ENCODE data around the gene RNF41.

Gene RNF41

DNA sequence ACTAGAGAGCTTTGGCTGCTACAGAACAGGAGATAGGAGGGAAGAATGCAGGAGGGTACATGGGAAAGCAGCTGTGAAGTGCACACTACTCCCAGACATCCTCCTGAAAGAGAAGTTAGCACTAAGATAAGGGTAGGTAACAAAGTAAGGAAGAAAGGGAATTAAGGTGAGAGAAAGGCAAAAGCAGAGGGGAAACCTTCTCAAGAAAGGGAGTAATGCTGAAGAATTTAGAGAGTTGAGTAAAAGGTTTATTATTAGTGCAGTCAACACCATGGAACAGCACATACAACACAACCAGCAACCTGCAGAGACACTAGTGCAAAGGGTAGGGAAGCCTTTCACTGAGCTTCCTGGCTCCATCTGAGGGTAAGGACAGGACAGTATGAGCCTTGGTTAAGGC is 17.4 kb downstream of the RNF41 start:
- Histone ChIP-seq H3K27me3 (ENCODE audit: control insufficient read depth, low read length) (no peaks in the 10 kb centered on the region), H3K36me3 (ENCODE audit: control insufficient read depth, low read length) (peaks cover 38% of the 10 kb centered on the region), H3K4me3 (ENCODE audit: low read length) (no peak overlapping the region), H3K9me3 (ENCODE audit: control insufficient read depth, insufficient read depth, low read length) (no peaks in the 10 kb centered on the region), H3K4me2 (ENCODE audit: low read length) (no peak overlapping the region), H3K9me2 (replicated peaks; ENCODE audit: control insufficient read depth, low read length) (no peaks in the 10 kb centered on the region), H3K27ac (ENCODE audit: low read depth, low read length) (no peak overlapping the region), H3K4me1 (ENCODE audit: control insufficient read depth, low read length) (peaks cover 26% of the 10 kb centered on the region), H3F3A (ENCODE audit: control insufficient read depth, insufficient read depth) (peaks cover 8% of the 10 kb centered on the region), H3K79me2 (ENCODE audit: control insufficient read depth, low read length) (no peaks in the 10 kb centered on the region), H4K20me1 (ENCODE audit: control insufficient read depth, insufficient read depth, low read depth, low read length) (no peaks in the 10 kb centered on the region)
- TF ChIP-seq, protein P1, sequence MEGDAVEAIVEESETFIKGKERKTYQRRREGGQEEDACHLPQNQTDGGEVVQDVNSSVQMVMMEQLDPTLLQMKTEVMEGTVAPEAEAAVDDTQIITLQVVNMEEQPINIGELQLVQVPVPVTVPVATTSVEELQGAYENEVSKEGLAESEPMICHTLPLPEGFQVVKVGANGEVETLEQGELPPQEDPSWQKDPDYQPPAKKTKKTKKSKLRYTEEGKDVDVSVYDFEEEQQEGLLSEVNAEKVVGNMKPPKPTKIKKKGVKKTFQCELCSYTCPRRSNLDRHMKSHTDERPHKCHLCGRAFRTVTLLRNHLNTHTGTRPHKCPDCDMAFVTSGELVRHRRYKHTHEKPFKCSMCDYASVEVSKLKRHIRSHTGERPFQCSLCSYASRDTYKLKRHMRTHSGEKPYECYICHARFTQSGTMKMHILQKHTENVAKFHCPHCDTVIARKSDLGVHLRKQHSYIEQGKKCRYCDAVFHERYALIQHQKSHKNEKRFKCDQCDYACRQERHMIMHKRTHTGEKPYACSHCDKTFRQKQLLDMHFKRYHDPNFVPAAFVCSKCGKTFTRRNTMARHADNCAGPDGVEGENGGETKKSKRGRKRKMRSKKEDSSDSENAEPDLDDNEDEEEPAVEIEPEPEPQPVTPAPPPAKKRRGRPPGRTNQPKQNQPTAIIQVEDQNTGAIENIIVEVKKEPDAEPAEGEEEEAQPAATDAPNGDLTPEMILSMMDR (IDR thresholded peaks at IDR 0.05; ENCODE audit: low read depth, low read length, poor library complexity, severe bottlenecking), result no peak
- TF ChIP-seq EZH2phosphoT487 (IDR thresholded peaks at IDR 0.05; ENCODE audit: borderline replicate concordance, low read length), result no peak

DNA sequence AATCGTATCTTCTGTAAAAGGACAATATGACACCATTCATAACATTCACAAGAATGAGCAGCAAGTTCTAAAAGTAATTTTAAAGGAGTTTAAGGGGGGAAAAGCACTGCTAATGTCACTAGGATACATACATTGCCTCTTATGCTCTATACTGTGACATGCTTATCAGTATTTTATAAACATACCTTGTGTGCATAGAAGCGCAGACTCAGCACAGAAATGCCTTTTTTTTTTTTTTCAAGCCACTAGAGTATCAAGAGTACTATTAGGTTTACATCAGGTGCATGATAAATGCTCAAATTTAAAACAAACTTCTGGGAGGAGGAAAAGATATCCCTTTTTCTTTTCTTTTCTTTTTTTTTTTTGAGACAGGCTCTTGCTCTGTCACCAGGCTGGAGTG is 18.9 kb downstream of the RNF41 start:
- H4K20me1 ChIP-seq (ENCODE audit: control insufficient read depth, insufficient read depth, low read depth, low read length), result no peaks in the 10 kb centered on the region
- H3K36me3 ChIP-seq (ENCODE audit: control insufficient read depth, low read length), result peaks cover 35% of the 10 kb centered on the region
- no peak overlapping the region for H3K4me2 ChIP-seq (ENCODE audit: low read length)
- no peak overlapping the region for H3K27ac ChIP-seq (ENCODE audit: low read depth, low read length)
- TF ChIP-seq, protein P1 (IDR thresholded peaks at IDR 0.05; ENCODE audit: low read depth, low read length, poor library complexity, severe bottlenecking), result no peak
- no peak for TF ChIP-seq EZH2phosphoT487 (IDR thresholded peaks at IDR 0.05; ENCODE audit: borderline replicate concordance, low read length)
- no peaks in the 10 kb centered on the region for H3K79me2 ChIP-seq (ENCODE audit: control insufficient read depth, low read length)
- H3K9me3 ChIP-seq (ENCODE audit: control insufficient read depth, insufficient read depth, low read length), result no peaks in the 10 kb centered on the region
- H3K9me2 ChIP-seq (replicated peaks; ENCODE audit: control insufficient read depth, low read length), result no peaks in the 10 kb centered on the region
- peaks cover 14% of the 10 kb centered on the region for H3K4me1 ChIP-seq (ENCODE audit: control insufficient read depth, low read length)
- H3K4me3 ChIP-seq (ENCODE audit: low read length), result no peak overlapping the region
- H3F3A ChIP-seq (ENCODE audit: control insufficient read depth, insufficient read depth), result peaks cover 4% of the 10 kb centered on the region
- H3K27me3 ChIP-seq (ENCODE audit: control insufficient read depth, low read length), result no peaks in the 10 kb centered on the region

DNA sequence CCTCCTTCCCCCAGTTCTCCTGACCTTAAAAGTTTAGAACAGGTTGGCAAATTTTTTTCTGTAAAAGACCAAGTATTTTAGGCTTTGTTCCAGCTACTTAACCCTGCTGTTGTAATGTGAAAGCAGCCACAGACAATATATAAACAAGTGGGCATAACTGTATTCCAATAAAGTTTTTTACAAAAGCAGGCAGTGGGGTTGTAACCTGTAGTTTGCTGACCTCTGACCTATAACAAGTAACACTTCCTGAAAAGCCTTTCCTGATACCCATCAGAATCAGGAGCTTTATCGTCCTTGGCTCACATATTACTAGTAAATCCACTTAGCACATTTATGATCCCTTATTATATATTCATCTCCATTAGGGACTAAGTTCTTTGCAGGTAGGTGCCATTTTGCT is 19.4 kb downstream of the RNF41 start:
- Histone ChIP-seq H3K27me3 (ENCODE audit: control insufficient read depth, low read length) (no peaks in the 10 kb centered on the region), H3K4me3 (ENCODE audit: low read length) (no peak overlapping the region), H3K9me3 (ENCODE audit: control insufficient read depth, insufficient read depth, low read length) (no peaks in the 10 kb centered on the region), H3K4me2 (ENCODE audit: low read length) (no peak overlapping the region), H3K4me1 (ENCODE audit: control insufficient read depth, low read length) (peaks cover 10% of the 10 kb centered on the region), H3K36me3 (ENCODE audit: control insufficient read depth, low read length) (peaks cover 30% of the 10 kb centered on the region), H3K9me2 (replicated peaks; ENCODE audit: control insufficient read depth, low read length) (no peaks in the 10 kb centered on the region), H3K79me2 (ENCODE audit: control insufficient read depth, low read length) (no peaks in the 10 kb centered on the region), H3F3A (ENCODE audit: control insufficient read depth, insufficient read depth) (peaks cover 4% of the 10 kb centered on the region), H3K27ac (ENCODE audit: low read depth, low read length) (no peak overlapping the region), H4K20me1 (ENCODE audit: control insufficient read depth, insufficient read depth, low read depth, low read length) (no peaks in the 10 kb centered on the region)
- no peak for TF ChIP-seq EZH2phosphoT487 (IDR thresholded peaks at IDR 0.05; ENCODE audit: borderline replicate concordance, low read length)
- TF ChIP-seq, protein P1 (IDR thresholded peaks at IDR 0.05; ENCODE audit: low read depth, low read length, poor library complexity, severe bottlenecking), result no peak
